Superior temporal gyrus (tissue), 1 donor: ENCODE results near the gene C3orf52.

Experiments used
- DNase-seq: peaks from one replicate; pipeline ENCODE4 v3.0.0-alpha.2; 2016; ENCODE audit errors: extremely low spot score

The C3orf52 gene

GRCh38 chr3:112136959-112137693, 50.9 kb downstream of the C3orf52 start:
- peak; percentile 92 for DNase-seq

GRCh38 chr3:112137781-112138180, 51.6 kb downstream of the C3orf52 start:
- no peak for DNase-seq

DNA sequence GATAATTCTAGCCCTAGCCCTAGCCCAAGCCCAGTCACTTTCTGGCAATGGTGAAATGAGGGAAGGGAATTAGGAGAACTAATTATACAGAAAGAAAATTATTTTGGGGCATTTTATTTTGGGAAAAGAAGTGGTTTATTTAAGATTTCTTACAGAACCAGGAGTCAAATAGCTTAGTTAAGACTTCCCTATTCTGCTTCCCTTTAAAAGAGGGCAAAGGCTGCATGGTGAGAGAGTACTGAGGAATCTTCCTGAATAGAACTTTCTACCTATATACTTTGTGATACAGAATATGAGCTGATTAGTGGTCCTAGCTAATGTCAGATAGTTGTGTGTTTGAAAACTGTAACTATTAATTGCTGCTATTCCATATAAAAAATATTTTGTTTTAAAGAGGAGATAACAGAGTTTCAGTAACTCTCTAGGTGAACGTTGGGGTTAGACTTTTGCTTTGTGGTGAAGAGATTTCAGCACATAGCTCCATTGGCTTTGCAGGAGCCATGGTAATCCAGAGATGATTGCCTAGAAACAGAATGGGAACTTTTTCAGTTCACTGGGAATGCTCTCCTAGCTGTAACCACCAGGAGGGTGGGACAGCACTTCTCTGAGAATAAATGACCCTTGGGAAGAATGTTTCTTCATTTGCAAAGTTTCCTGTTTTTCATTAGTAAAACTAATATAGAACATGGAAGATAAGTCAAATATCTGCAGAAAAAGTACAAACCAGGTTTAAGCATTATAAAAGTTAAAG, 52.2 kb downstream of the C3orf52 start:
- no peak for DNase-seq

DNA sequence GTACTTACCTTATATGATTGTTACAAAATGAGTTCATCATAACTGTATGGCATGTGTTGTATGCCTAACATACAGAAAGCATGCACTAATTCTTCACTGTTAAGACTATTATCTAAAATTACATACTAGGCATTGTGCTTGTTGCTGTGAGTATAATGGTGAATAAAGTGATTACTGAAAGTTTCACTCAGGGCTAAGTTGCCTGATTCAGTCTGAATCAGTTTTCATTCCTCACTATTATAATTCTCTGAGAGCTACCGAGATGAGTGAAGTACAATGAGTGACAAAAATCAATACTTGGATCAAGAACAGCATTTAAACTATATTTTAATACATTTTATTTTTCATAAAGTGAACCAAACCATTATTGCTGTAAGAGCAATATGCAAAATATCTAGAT, 54.4 kb downstream of the C3orf52 start:
- no peak for DNase-seq

GRCh38 chr3:112141293-112141692, 55.1 kb downstream of the C3orf52 start:
- DNase-seq: no peak

- DNase-seq: no peak
These were observed 57.1 kb downstream of the C3orf52 start for GRCh38 chr3:112143251-112143650.

DNA sequence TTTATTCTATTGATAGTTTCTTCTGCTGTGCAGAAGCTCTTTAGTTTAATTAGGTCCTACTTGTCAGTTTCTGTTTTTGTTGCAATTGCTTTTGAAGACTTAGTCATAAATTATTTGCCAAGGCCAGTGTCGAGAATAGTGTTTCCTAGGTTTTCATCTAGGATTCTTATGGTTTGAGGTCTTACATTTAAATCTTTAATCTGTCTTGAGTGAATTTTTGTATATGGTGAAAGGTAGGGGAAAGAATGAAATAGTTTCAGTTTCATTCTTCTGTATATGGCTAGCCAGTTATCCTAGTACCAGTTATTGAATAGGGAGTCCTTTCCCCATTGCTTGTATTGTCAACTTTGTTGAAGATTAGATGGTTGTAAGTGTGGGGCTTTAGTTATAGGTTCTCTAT, 57.5 kb downstream of the C3orf52 start:
- DNase-seq: no peak

DNA sequence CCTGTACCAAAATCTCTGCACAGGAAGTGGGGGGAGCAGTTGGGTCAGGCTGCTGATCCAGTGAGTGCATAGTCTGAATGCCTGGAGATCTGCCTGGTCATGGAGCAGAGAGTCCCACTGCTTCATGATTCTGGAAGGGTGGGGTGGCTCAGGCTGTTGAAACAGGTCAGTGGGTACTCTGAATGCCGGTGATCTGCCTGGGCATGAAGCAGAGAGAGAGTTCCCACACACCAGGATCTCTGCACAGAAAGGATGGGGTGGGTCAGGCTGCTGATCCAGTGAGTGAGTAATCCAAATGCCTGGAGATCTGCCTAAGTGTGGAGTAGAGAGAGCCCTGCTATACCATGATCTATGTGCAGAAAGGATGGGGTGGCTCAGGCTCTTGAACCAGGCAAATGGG, 62.9 kb downstream of the C3orf52 start:
- no peak for DNase-seq

- DNase-seq: no peak
These were observed 81.6 kb downstream of the C3orf52 start for GRCh38 chr3:112167758-112168157.
